Smooth muscle cell of the brain vasculature (primary cell): Measurements from ENCODE around the gene PRR20E.
"Not testable (repeated sequence)": the region's sequence is repeated elsewhere in the genome, so short reads cannot be mapped to it uniquely, and the experiment has no call there.

Experiments used
- DNase-seq: peaks from one replicate; pipeline ENCODE4 v3.0.0-alpha.2; 2012; ENCODE audit warnings: low read depth, low spot score

The PRR20E gene

GRCh38 chr13:57166897-57167296 is at the start of gene PRR20E:
PRR20E (plus strand) TSS chr13:57167197; CDS start chr13:57167584, 387 bp downstream.
- DNase-seq, result not testable (repeated sequence)

GRCh38 chr13:57123681-57124080 is 43.3 kb upstream of the PRR20E start:
- no peak for DNase-seq

GRCh38 chr13:57128909-57129308 is 38.1 kb upstream of the PRR20E start:
- DNase-seq, result no peak

GRCh38 chr13:57136093-57136492 is 30.9 kb upstream of the PRR20E start:
- no peak for DNase-seq

- no peak for DNase-seq
Observed at GRCh38 chr13:57137585-57137984, 29.4 kb upstream of the PRR20E start.

- no peak for DNase-seq
Observed at GRCh38 chr13:57138988-57139387, 28.0 kb upstream of the PRR20E start.

- not testable (repeated sequence) for DNase-seq
Observed at GRCh38 chr13:57139781-57140180, 27.2 kb upstream of the PRR20E start.

- not testable (repeated sequence) for DNase-seq
Observed at GRCh38 chr13:57140235-57140968, 26.6 kb upstream of the PRR20E start, which contains the start of gene PRR20A. PRR20A (plus strand) TSS chr13:57140918; CDS start chr13:57141305, 387 bp downstream.

- DNase-seq, result not testable (repeated sequence)
Observed at GRCh38 chr13:57147188-57147587, 19.8 kb upstream of the PRR20E start, which contains the start of gene PRR20B. PRR20B (plus strand) TSS chr13:57147488; CDS start chr13:57147875, 387 bp downstream.

- DNase-seq, result not testable (repeated sequence)
Observed at GRCh38 chr13:57148106-57148505, 18.9 kb upstream of the PRR20E start.

- DNase-seq, result not testable (repeated sequence)
Observed at GRCh38 chr13:57153761-57154160, 13.2 kb upstream of the PRR20E start, which contains the start of gene PRR20C. PRR20C (plus strand) TSS chr13:57154061; CDS start chr13:57154448, 387 bp downstream.

- DNase-seq, result not testable (repeated sequence)
Observed at GRCh38 chr13:57160332-57160731, 6.7 kb upstream of the PRR20E start, which contains the start of gene PRR20D. PRR20D (plus strand) TSS chr13:57160632; CDS start chr13:57161019, 387 bp downstream.

GRCh38 chr13:57191667-57192066 is 24.7 kb downstream of the PRR20E start:
- no peak for DNase-seq

- DNase-seq, result no peak
Observed at GRCh38 chr13:57212989-57213388, 46.0 kb downstream of the PRR20E start.
